Left renal cortex interstitium (tissue), 4 donors: Measurements from ENCODE around the gene NFKBIL1. TPM values are rescaled to one million over a fixed set of nuclear protein-coding genes. Genes with fewer than 3 reads are reported as not detected.
"Not testable (repeated sequence)": the region's sequence is repeated elsewhere in the genome, so short reads cannot be mapped to it uniquely, and the experiment has no call there.

ENCODE experiments used
- DNase-seq, 4 donors: peaks; one replicate each; pipeline ENCODE4 v3.0.0-alpha.2; 2013; ENCODE audit warnings: low read depth in 4 of 4, low spot score in 2 of 4, missing footprints in 1 of 4
- polyA plus RNA-seq, 4 donors: library from polyadenylated mRNA; unstranded; fragments of 120-200 nt; gene quantifications; one replicate each; pipeline ENCODE4 v1.2.1, GENCODE V29; 2013; ENCODE audit not compliant: insufficient read length in 4 of 4

Gene NFKBIL1
- polyA plus RNA-seq, 4 donors: 18.4 to 29.0 (median 25.5) TPM

DNA sequence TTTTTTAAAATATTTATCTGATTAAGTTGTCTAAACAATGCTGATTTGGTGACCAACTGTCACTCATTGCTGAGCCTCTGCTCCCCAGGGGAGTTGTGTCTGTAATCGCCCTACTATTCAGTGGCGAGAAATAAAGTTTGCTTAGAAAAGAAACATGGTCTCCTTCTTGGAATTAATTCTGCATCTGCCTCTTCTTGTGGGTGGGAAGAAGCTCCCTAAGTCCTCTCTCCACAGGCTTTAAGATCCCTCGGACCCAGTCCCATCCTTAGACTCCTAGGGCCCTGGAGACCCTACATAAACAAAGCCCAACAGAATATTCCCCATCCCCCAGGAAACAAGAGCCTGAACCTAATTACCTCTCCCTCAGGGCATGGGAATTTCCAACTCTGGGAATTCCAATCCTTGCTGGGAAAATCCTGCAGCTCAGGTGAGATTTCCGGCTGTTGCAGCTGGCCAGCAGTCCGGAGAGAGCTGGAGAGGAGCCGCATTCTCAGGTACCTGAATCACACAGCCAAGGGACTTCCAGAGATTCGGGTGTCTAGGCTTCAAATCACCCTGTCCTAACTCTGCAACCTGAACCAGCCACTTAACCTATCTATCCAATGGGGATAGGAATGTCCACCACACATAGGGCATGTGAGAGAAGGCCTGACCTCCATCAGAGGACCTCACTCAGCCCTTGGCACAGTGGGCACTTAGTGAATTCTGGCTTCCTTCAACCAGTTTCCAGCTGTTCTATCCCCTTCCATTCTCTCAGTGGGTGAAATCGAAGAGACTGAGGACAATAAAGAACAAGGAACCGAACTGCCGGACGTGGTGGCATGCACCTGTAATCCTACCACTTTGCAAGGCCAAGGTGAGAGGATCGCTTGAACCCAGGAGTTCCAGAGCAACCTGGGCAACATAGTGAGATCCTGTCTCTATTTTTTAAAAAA is 31.0 kb downstream of the NFKBIL1 start:
- DNase-seq: no peak

DNA sequence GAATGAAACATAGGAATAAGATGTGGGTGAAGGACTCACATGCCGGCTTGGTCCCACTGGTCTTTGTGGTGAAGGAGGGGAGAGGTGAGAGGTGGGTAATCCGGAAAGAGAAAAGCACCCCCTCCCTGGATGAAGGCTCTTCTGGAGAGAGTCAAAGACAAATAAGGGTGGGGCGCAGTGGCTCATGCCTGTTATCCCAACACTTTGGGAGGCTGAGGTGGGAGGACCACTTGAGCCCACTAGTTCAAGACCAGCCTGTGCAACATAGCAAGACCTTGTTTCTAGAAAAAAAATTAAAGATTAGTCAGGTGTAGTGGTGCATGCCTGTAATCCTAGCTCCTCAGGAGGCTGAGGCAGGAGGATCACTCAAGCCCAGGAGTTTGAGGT is 31.7 kb downstream of the NFKBIL1 start:
- DNase-seq: no peak

DNA sequence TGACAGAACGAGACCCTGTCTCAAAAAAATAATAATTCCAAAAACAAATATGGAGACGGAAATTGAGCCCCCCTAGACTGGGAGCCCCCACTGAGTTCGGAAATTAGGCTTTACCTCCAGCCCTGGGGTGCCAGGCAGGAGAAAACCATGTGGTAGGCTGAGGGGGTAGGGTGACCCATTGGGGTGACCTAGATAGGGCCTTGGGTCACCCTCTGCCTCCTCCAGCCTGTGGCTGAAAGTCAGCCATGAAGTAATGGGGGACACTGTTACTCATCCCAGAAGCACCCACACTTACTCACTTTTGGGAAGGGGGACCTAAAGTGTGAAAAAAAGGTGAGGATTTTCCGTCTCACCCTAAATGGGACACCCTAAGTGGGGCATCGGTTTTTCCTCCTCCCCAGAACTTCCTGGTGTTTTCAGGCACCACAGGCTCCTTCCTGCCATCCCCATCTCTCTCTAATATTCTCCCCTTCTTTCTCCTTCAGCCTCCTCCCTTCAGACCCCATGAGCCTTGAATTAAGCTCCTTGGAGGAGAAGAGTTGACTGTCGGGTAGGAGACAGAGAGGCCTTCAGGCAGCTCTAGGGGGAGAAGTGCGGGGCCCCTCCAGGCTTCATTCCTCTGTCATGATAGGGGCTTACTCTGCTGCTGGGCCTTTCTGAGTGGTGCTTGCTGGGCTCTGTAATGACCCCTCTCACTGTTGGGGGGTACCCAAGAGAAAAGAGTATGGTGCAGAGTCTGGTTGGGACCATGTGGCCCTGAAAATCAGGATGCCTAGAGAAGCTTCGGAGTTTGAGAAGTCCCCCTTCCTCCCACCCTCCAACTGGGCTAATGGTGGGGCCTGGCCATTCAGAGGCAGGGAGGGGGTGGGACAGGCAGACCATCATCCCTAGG is 32.4 kb downstream of the NFKBIL1 start:
- no peak for DNase-seq

DNA sequence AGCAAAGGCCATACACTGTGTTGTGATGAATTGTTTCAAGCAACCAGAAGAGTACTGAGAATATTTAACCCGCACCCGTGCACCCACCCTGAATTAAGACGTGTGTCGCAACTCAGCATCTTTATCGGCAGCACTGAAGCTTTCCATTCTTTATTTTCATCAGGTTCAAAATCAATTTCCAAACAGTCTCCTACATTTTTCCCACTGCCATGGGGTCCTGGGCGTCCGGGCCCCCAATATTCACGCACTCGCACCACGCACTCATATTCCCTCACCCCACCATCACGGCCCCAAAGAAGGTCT is 33.0 kb downstream of the NFKBIL1 start:
- no peak for DNase-seq

DNA sequence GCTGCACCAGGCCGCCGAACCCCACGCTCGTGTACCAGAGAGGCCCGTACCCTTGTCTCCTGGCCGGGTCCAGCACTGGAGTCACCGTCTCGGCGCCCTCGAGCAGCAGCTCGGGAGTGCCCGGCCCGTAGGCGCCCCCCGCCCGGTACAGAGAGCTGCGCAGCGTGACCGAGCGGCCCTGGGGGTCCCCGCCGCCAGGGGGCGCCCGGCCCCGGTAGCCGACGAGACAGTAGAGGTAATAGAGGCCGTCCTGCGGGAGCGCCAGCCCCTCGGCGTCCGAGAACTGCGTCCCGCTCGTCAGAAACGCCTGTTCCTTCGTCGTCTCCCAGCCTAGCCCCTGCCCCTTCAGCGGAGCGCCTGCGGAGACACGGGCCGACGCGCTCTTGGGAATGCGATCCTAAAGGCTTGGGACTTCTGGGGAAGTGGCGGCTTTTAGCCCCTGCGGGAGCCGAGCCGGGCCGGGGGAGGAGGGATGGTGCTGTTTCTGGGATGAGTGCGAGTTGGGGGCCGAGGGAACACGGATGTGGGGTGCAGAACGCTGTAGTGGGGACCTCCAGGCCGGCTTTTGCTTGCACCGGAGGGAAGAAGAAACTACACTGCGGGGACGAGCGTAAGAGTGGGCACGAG is 33.5 kb downstream of the NFKBIL1 start:
- peak; percentile 63 to 80 (median 73) for DNase-seq

DNA sequence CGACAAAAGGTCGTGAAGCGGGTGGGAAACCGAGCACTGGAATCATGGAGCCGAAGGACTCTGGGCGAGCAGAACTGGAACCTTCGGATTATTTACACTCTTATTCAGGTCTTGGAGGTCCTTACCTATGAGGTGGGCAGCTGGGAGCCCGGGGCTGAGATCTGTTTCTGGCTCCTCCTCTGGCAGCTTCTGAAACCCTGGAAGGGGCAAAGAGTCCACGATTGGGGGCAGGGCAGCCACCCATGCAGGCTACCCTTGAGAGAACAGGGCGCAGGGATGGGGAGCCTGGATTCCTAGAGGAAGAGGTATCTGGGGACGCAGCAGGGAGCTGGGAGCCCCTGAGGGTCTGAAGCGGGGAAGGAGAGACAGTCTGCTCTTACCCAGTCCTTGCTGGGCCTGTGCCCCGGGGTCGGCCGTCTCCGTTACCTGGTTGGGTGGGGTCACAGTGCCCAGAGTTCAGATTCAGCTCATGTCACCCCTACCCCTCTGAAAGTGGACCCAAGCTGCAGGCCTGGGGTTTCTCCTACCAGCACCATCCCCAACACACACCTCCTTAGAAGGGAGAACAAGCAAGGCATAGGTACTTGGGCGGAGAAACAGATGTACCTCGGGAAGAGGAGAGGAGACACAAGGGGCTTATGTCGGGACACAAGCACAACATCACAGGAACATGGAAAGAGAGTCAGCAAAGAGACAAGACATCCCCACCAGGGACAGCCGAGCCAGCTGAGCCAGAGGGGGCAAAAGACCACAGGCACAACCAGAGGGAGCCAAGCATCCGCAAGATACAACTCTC is 34.2 kb downstream of the NFKBIL1 start:
- peak in 1 of 4 donors; percentile 28 for DNase-seq

DNA sequence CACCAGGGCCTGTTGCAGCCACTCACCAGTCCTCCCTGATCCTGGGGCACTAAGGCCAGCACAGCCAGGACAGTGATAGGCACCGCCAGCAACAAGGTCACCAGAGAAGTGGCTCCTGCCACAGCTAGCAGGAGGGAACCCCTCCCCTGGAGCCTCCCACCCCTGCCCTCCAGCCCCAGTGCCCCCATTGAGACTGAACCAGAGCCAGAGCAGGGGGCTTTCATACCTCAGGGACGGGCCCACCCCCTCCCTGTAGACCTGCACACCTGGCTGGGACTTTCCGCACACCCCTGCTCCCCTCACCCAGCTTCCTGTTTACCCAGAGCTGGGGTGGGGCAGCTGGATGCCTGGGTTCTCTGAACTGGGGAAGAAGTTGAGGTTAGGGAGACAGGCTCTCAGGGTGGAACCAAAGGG is 34.8 kb downstream of the NFKBIL1 start, which contains the start of gene LTB:
TSS of gene LTB (minus strand) at position 195 of the 414 bp plus-strand sequence. CDS start at position 188, 7 bp downstream.
- DNase-seq: no peak

DNA sequence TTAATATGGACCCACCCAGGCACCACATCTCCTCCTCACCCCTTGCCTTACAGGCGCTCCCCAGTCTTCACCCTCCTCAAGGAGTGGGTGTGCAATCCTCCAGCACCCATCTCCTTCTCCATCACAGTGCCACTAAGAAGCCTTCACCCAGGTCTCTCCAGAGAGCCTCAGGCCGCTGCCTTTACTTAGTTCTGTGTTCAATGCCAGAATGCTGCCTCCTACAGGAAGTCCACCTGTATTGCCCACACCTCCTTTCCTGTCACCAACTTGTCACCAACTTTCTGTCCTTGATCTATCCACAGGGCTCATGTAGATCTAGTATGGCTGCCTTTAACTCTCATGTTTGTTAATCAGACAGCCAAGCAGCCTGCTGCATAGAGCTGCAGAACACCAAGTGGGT is 38.1 kb downstream of the NFKBIL1 start:
- no peak for DNase-seq

DNA sequence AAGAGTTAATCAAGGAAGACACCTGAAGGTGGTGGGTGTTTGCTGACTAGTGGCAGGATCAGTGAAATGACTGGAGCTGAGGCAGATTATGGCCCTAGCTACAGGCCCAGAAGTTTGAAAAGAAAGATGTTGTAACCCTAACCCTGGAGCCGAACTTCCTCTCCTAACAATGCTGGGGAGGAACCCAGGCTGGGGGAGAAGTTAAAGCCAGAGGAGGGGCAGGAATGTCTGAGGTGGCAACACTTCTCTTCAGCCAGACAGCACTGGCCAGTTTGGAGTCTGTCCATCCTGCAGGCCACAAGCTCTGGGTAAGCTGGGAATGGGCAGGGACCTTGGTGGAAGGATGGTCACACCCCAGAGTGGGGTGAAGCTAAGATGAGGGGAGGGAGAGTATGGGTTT is 38.6 kb downstream of the NFKBIL1 start, which contains the start of gene LST1:
TSS of gene LST1 (plus strand) at position 270 of the 400 bp plus-strand sequence. CDS start 1,023 bp downstream, outside the sequence.
- no peak for DNase-seq

DNA sequence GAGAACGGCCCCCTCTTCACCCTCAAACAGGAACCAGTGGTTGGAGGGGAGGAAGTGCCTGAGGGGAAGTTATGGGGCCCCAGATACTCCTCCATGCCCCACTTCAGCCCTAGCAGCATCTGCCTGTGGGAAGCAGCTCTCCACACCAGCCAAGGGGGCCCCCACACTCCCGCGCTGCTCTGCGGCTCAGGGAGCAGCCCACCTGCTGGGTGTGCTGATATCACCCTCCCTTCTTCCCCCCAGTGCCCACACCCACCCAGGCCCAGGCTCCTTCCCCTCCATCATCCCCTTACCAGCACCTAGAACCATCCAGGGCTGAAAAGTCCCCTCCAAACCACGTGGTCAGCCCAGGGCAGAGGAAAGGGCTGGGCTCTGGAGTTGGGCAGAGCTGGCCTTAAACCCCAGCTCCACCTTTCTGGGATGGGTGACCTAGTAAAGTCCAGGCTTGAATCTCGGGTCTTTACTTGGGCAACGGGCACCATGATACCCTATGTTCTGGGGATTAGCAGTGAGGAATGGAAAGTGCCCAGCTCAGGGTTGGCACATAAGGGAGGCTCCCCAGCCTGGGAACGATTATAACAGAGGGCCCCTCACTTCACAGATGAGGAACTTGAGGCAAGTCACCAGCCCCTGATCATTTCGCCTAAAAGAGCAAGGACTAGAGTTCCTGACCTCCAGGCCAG is 39.3 kb downstream of the NFKBIL1 start:
- DNase-seq: no peak

DNA sequence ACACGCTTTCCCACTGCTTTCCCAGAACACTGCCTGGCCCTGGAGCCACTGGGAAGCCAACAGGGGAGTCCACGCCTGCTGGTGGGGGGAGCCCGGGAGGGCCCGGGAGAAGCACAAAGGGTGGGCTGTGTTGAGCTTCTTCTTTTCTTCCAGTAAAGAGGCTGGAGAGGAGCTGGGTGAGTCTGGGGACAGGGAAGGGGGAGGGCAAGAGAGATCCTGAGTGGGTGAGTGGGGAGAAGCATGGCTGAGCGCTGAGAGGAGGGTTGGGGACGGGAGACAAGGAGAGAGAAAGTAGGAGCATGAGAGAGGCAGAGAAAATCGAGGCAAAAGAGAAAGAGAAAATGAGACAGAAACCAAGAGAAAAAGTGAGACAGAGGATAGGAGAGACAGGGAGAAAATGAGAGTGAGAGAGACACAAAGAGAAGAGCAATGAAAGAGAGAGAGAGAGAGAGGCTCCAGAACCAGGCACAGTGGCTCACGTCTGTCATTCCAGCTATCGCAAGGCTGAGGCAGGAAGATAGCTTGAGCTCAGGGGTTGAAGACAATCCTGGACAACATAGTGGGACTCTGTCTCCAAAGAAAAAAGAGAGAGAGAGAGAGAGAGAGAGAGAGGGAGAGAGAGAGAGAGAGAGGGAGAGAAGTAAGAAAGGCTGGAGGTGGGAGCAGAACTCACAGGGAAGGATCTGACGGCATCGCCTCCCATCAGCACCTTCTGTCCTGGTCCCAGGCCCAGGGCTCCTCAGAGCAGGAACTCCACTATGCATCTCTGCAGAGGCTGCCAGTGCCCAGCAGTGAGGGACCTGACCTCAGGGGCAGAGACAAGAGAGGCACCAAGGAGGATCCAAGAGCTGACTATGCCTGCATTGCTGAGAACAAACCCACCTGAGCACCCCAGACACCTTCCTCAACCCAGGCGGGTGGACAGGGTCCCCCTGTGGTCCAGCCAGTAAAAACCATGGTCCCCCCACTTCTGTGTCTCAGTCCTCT is 40.7 kb downstream of the NFKBIL1 start:
- DNase-seq: no peak

DNA sequence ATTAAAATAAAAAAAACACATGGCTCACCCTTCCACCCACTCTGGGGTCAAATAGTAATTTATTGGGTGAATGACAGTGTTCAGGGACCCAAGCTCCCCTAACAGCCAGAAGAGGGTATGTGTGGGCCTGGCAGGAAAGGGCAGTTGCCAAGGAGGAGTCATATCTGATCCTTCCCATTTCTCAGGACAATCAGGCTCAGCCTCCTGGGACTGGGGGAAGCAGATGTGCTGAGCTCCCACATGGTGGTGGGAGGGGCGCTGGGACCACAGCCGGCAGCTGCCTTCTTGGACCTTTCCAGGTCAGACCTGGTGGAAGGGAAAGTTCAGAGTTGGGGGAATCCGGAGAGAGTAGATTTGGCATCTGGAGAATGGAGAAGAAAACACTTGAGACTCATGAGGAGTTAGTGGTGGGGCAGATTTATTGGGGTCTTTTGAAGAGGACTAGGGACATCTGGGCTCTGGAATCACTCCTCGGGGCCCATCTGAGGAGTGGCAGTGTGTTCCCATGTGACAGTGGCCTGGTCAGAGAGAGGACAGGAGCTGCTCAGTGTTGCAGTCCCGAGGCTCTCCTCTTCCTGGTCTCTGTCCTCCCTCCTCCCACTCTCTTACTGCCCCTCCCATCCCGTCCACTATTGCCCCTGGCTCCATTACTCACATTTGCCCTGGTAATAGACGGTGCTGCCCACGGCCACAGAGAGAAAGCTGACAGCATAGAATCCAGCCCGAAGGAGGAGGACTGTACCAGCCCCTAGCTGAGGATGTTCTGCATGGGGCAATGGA is 41.7 kb downstream of the NFKBIL1 start:
- DNase-seq: no peak

DNA sequence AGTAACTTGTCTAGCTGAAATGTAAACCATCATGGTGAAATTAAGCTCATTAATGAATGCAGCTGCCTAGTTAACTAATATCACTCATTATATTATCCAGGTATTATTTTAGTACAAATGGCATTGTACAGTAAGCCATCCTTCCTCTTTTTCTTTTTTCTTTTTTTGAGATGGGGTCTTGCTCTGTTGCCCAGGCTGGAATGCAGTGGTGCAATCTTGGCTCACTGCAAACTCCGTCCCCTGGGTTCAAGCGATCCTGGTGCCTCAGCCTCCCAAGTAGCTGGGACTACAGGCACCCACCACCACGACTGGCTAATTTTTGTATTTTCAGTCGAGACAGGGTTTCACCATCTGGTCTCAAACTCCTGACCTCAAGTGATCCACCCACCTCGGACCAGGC is 43.3 kb downstream of the NFKBIL1 start:
- not testable (repeated sequence) for DNase-seq

DNA sequence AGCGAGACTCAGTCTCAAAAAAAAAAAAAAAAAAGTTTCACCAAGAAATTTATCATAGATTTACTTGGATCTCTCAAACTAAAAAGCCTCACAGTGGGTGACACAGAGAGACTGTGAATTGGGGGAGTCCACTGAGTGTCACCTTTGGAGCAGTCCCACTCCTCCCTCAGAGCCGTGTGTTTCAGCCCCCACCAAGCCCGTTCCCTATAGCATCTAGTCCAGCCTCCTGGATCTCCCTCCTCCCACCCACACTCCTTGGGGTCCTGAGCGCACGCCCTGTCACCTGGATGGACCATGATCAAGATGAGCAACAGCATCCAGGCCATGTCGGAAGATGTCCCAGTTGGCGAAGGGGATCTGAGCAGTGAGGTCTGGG is 45.0 kb downstream of the NFKBIL1 start:
- DNase-seq: no peak

DNA sequence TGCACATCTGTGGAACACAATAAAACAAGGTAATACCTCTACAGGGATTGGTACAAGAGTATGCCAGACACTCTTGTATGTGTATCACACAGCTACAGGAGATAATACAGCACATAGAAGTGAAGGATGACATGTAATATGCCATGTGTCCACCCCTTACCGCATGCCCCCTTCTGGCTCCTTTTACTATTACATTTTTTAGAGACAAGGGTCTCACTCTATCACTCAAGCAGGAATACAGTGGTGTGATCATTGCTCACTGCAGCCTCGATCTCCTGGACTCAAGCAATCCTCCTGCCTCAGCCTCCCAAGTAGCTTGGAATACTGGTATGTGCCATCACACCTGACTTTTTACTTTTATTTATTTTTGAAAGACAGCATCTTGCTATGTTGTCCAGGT is 49.6 kb downstream of the NFKBIL1 start:
- no peak for DNase-seq

DNA sequence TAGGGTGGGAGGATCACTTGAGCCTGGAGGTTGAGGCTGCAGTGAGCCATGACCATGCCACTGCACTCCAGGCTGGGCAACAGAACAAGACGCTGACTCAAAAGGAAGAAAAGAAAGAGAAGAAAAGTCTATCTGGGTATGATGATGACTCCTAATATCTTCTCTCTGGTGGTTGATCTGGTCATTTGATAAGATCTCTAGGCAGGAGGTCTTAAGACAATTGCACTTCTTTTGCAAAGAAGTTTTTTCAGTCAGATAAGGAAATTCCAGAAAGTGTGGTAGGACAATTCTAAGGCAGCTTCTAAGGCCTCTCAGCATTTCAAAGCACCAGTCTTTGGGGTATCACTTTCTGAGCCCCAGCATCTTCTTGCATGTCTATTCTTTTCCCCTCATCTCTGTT is 59.9 kb downstream of the NFKBIL1 start:
- no peak for DNase-seq
